Caco-2 (cell line): ENCODE measurements around the gene STK40. TPM values are rescaled to one million over a fixed set of nuclear protein-coding genes. Genes with fewer than 3 reads are reported as not detected.

ENCODE experiments used
- BruUV-seq: library from RNA; stranded (reverse); fragments of 400-500 nt; replicated peaks from 2 replicates; lab custom pipeline; 2021; lab: Mats Ljungman, UMichigan
- CTCF ChIA-PET: fragments of 300-600 bp; sonication (Branson Sonifier 250); formaldehyde crosslinking; loops from one replicate; lab custom pipeline; 2022; ENCODE audit warnings: antibody characterized with exemption; lab: Charles Lee
- POLR2A ChIA-PET: fragments of 300-600 bp; sonication (Branson Sonifier 250); formaldehyde crosslinking; loops from one replicate; lab custom pipeline; 2022; ENCODE audit warnings: antibody characterized with exemption; lab: Charles Lee
- DNase-seq, 2 experiments: peaks; one replicate each; pipeline versions ENCODE4 v3.0.0 to v3.0.0-alpha.2; 2020 to 2022
- H3K27me3 ChIP-seq: replicated peaks from 2 replicates; pipeline ENCODE4 v1.6.0; 2011; ENCODE audit warnings: low read length; ENCODE audit not compliant: control insufficient read depth, insufficient read depth
- H3K36me3 ChIP-seq: 2 replicates; pipeline ENCODE4 v1.5.1; 2011; ENCODE audit warnings: low read length; ENCODE audit not compliant: control insufficient read depth, insufficient read depth
- H3K4me1 ChIP-seq: fragments of 250-450 bp; sonication (Bioruptor Pico); 2 replicates; pipeline ENCODE4 v1.5.1; 2020; ENCODE audit warnings: mild to moderate bottlenecking
- H3K4me3 ChIP-seq: 2 replicates; pipeline ENCODE4 v1.5.1; 2011; ENCODE audit warnings: low read depth, mild to moderate bottlenecking, control low read depth, low read length
- H3K9me3 ChIP-seq: fragments of 250-450 bp; sonication (Bioruptor Pico); 2 replicates; pipeline ENCODE4 v1.5.1; 2020; ENCODE audit warnings: mild to moderate bottlenecking, moderate library complexity
- H3K27ac Mint-ChIP-seq: one replicate; pipeline ENCODE4 v1.8.0; 2022; ENCODE audit warnings: mixed read lengths; ENCODE audit not compliant: unreplicated experiment
- H3K27me3 Mint-ChIP-seq: one replicate; pipeline ENCODE4 v1.8.0; 2022; ENCODE audit warnings: mixed read lengths; ENCODE audit not compliant: insufficient read depth, unreplicated experiment
- H3K36me3 Mint-ChIP-seq: one replicate; pipeline ENCODE4 v1.8.0; 2022; ENCODE audit warnings: mild to moderate bottlenecking, mixed read lengths; ENCODE audit not compliant: insufficient read depth, unreplicated experiment
- H3K4me1 Mint-ChIP-seq: one replicate; pipeline ENCODE4 v1.8.0; 2022; ENCODE audit warnings: low read depth, mixed read lengths; ENCODE audit not compliant: unreplicated experiment
- H3K4me3 Mint-ChIP-seq: one replicate; pipeline ENCODE4 v1.8.0; 2022; ENCODE audit warnings: mild to moderate bottlenecking, moderate library complexity, mixed read lengths; ENCODE audit not compliant: unreplicated experiment
- H3K9me3 Mint-ChIP-seq: one replicate; pipeline ENCODE4 v1.8.0; 2022; ENCODE audit warnings: mixed read lengths; ENCODE audit not compliant: unreplicated experiment
- CTCF ChIP-seq, 2 experiments: fragments of 200-600 bp in 1 of 2; IDR thresholded peaks; 1 replicate in 1 of 2; 2 replicates in 1 of 2; pipeline versions ENCODE4 v1.5.1 to v1.8.0; 2011 to 2022; ENCODE audit warnings: antibody characterized with exemption in 1 of 2, control low read depth in 1 of 2, inconsistent platforms in 1 of 2, low read depth in 1 of 2, low read length in 1 of 2, mild to moderate bottlenecking in 1 of 2, moderate library complexity in 1 of 2; ENCODE audit not compliant: insufficient read depth in 1 of 2, severe bottlenecking in 1 of 2, unreplicated experiment in 1 of 2
- intact Hi-C: fragments of 100-400 bp; cut with micrococcal nuclease; formaldehyde crosslinking; loops from one replicate; pipeline ENCODE4 v1.10.0; 2022; ENCODE audit not compliant: unreplicated experiment
- total RNA-seq: library from RNA; stranded (reverse); gene quantifications from 2 replicates; pipeline ENCODE4 v1.2.3, GENCODE V29; 2022

The STK40 gene
- total RNA-seq, 1 experiment from 2014 or later = 29.7 TPM

DNA sequence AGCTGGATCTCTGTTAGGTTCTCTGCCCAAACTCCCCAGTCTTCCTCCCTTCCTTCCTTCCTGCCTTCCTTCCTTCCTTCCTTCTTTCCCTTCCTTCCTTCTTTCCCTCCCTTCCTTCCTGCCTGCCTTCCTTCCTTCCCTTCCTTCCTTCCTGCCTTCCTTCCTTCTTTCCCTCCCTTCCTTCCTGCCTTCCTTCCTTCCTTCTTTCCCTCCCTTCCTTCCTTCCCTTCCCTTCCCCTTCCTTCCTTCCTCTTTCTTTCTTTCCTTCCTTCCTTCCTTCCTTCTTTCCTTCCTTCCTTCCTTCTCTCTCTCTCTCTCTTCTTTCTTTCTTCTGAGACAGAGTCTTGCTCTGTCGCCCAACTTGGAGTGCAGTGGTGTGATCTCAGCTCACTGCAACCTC lies 20.7 kb upstream of the STK40 start:
- POLR2A ChIA-PET = no interaction called here
- H3K4me3 Mint-ChIP-seq = no peak overlapping the region
- CTCF ChIA-PET = no interaction called here
- no TSS peak for BruUV-seq
- peaks cover 2% of the 10 kb centered on the region for H3K27me3 Mint-ChIP-seq
- no peaks in the 10 kb centered on the region for H3K27me3 ChIP-seq
- no peak for TF ChIP-seq CTCF (IDR thresholded peaks at IDR 0.05; ENCODE audit: insufficient read depth in 1 of 2, low read depth in 1 of 2, low read length in 1 of 2, severe bottlenecking in 1 of 2, unreplicated experiment in 1 of 2)
- intact Hi-C loops = no loop called here
- no peak overlapping the region for H3K4me3 ChIP-seq
- H3K36me3 Mint-ChIP-seq = no peaks in the 10 kb centered on the region
- no peak overlapping the region for H3K27ac Mint-ChIP-seq
- H3K9me3 ChIP-seq = no peaks in the 10 kb centered on the region
- no peaks in the 10 kb centered on the region for H3K4me1 Mint-ChIP-seq
- peaks cover 3% of the 10 kb centered on the region for H3K9me3 Mint-ChIP-seq
- DNase-seq = no peak
- H3K4me1 ChIP-seq = no peaks in the 10 kb centered on the region
- no peaks in the 10 kb centered on the region for H3K36me3 ChIP-seq

DNA sequence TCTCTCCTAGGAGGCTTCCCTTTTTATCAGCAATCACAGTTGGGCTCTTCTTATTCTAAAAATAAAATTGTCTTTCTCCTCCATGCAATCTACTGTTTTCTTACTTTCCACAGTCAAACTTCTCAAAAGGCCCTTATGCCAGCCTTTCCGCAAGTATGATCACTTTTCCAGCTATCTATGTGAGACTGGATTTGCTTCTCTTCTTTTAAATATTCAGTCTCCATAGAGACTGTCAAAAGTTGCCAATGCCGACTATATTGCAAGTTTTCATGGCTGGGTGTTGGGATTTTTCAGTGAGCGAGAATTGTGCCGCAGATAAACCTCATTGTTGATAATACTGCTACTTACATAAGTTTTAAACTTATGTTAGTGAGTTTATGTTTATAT lies 16.8 kb upstream of the STK40 start:
- intact Hi-C loops = no loop called here
- peaks cover 7% of the 10 kb centered on the region for H3K4me1 Mint-ChIP-seq
- POLR2A ChIA-PET = no interaction called here
- no peaks in the 10 kb centered on the region for H3K9me3 Mint-ChIP-seq
- CTCF ChIA-PET = no interaction called here
- no peak overlapping the region for H3K4me3 Mint-ChIP-seq
- no peaks in the 10 kb centered on the region for H3K4me1 ChIP-seq
- H3K27me3 ChIP-seq = no peaks in the 10 kb centered on the region
- no peak for DNase-seq
- H3K27me3 Mint-ChIP-seq = peaks cover 2% of the 10 kb centered on the region
- TF ChIP-seq CTCF (IDR thresholded peaks at IDR 0.05; ENCODE audit: insufficient read depth in 1 of 2, low read depth in 1 of 2, low read length in 1 of 2, severe bottlenecking in 1 of 2, unreplicated experiment in 1 of 2) = no peak
- no TSS peak for BruUV-seq
- no peaks in the 10 kb centered on the region for H3K9me3 ChIP-seq
- H3K36me3 Mint-ChIP-seq = peaks cover 8% of the 10 kb centered on the region
- no peak overlapping the region for H3K4me3 ChIP-seq
- no peak overlapping the region for H3K27ac Mint-ChIP-seq
- no peaks in the 10 kb centered on the region for H3K36me3 ChIP-seq

GRCh38 chr1:36401602-36402503 lies 16.1 kb upstream of the STK40 start:
- intact Hi-C loops = no loop called here
- no peaks in the 10 kb centered on the region for H3K27me3 ChIP-seq
- Mint-ChIP-seq H3K27ac (no peak overlapping the region), H3K9me3 (no peaks in the 10 kb centered on the region), H3K4me1 (peaks cover 7% of the 10 kb centered on the region), H3K27me3 (peaks cover 2% of the 10 kb centered on the region), H3K36me3 (peaks cover 9% of the 10 kb centered on the region), H3K4me3 (no peak overlapping the region)
- DNase-seq = no peak
- H3K4me3 ChIP-seq = no peak overlapping the region
- TF ChIP-seq CTCF (IDR thresholded peaks at IDR 0.05; ENCODE audit: insufficient read depth in 1 of 2, low read depth in 1 of 2, low read length in 1 of 2, severe bottlenecking in 1 of 2, unreplicated experiment in 1 of 2) = no peak
- POLR2A ChIA-PET = no interaction called here
- CTCF ChIA-PET = no interaction called here
- BruUV-seq = no TSS peak
- H3K36me3 ChIP-seq = no peaks in the 10 kb centered on the region
- H3K9me3 ChIP-seq = no peaks in the 10 kb centered on the region
- H3K4me1 ChIP-seq = no peaks in the 10 kb centered on the region
